SU-DHL-6 (cell line): Measurements from ENCODE around the gene NCOA1.
"Not testable (repeated sequence)": the region's sequence is repeated elsewhere in the genome, so short reads cannot be mapped to it uniquely, and the experiment has no call there.

ENCODE experiments used
- H2AFZ ChIP-seq: fragments of 200-600 bp; sonication (generic); 2 replicates; pipeline ENCODE4 v1.6.1; 2014; ENCODE audit warnings: low read depth, mild to moderate bottlenecking, moderate library complexity, mixed read lengths, antibody characterized with exemption, low read length; ENCODE audit not compliant: severe bottlenecking
- H3F3A ChIP-seq: fragments of 200-600 bp; shearing (Covaris generic); 2 replicates; pipeline ENCODE4 v1.6.0; 2016; ENCODE audit warnings: antibody characterized with exemption, mild to moderate bottlenecking; ENCODE audit not compliant: insufficient read depth
- H3K27ac ChIP-seq: fragments of 200-600 bp; sonication (generic); 2 replicates; pipeline ENCODE4 v1.5.1; 2016; ENCODE audit warnings: low read depth, mild to moderate bottlenecking, low read length, moderate library complexity, mixed read lengths
- H3K27me3 ChIP-seq: fragments of 200-600 bp; sonication (generic), shearing (Covaris generic); 2 replicates; pipeline ENCODE4 v1.6.0; 2014; ENCODE audit warnings: mild to moderate bottlenecking, low read length
- H3K36me3 ChIP-seq: fragments of 200-600 bp; sonication (generic); 2 replicates; pipeline ENCODE4 v1.6.1; 2014; ENCODE audit warnings: mild to moderate bottlenecking, low read length, mixed read lengths
- H3K4me2 ChIP-seq: fragments of 300-600, 200-600 bp; shearing (Covaris generic), sonication (generic); 2 replicates; pipeline ENCODE4 v1.6.0; 2014; ENCODE audit warnings: low read length, low read depth, mild to moderate bottlenecking; ENCODE audit not compliant: poor library complexity, severe bottlenecking
- H3K4me3 ChIP-seq: fragments of 200-600 bp; sonication (generic); 2 replicates; pipeline ENCODE4 v1.5.1; 2014; ENCODE audit warnings: antibody characterized with exemption, low read length, mild to moderate bottlenecking, mixed read lengths; ENCODE audit not compliant: insufficient read depth, poor library complexity, severe bottlenecking
- H3K79me2 ChIP-seq: fragments of 200-600 bp; sonication (generic); 2 replicates; pipeline ENCODE4 v1.6.1; 2014; ENCODE audit warnings: mild to moderate bottlenecking, low read length, moderate library complexity; ENCODE audit not compliant: insufficient read depth
- H3K9ac ChIP-seq: fragments of 200-600 bp; sonication (generic); 2 replicates; pipeline ENCODE4 v1.7.0; 2014; ENCODE audit warnings: mild to moderate bottlenecking, low read length
- H3K9me2 ChIP-seq: fragments of 200-600 bp; sonication (generic); replicated peaks from 2 replicates; pipeline ENCODE4 v1.6.1; 2014; ENCODE audit warnings: low read length; ENCODE audit not compliant: insufficient read depth
- H3K9me3 ChIP-seq: fragments of 200-600 bp; sonication (generic); 2 replicates; pipeline ENCODE4 v1.6.1; 2014; ENCODE audit warnings: low read length, mixed read lengths; ENCODE audit not compliant: insufficient read depth
- H4K20me1 ChIP-seq: fragments of 200-600 bp; sonication (generic); 2 replicates; pipeline ENCODE4 v1.6.1; 2014; ENCODE audit warnings: low read depth, mild to moderate bottlenecking, antibody characterized with exemption, low read length, moderate library complexity, mixed read lengths
- CTCF ChIP-seq: fragments of 200-600 bp; sonication (generic); IDR thresholded peaks from one replicate; pipeline ENCODE4 v1.5.1; 2017; ENCODE audit warnings: antibody characterized with exemption, mild to moderate bottlenecking, low read length, moderate library complexity; ENCODE audit not compliant: insufficient read depth, poor library complexity, severe bottlenecking
- EZH2phosphoT487 ChIP-seq: fragments of 200-600 bp; sonication (generic), shearing (Covaris generic); conservative IDR thresholded peaks from 2 replicates; pipeline ENCODE4 v1.6.1; 2018; ENCODE audit warnings: mild to moderate bottlenecking, antibody characterized with exemption, low read length, moderate library complexity, mixed read lengths

The NCOA1 gene

GRCh38 chr2:24566209-24566608 is 75.2 kb downstream of the NCOA1 start:
- H3F3A ChIP-seq = no peaks in the 10 kb centered on the region
- peaks cover 11% of the 10 kb centered on the region; the same call in 1 of the 2 replicates for H3K9me3 ChIP-seq
- H3K9me2 ChIP-seq = no peaks in the 10 kb centered on the region

GRCh38 chr2:24566630-24567029 is 75.6 kb downstream of the NCOA1 start:
- H3F3A ChIP-seq = no peaks in the 10 kb centered on the region
- no peaks in the 10 kb centered on the region for H3K79me2 ChIP-seq
- H3K4me3 ChIP-seq = no peak overlapping the region
- no peaks in the 10 kb centered on the region for H4K20me1 ChIP-seq
- no peaks in the 10 kb centered on the region for H3K36me3 ChIP-seq
- no peaks in the 10 kb centered on the region for H3K27me3 ChIP-seq
- no peak overlapping the region for H3K9ac ChIP-seq
- H3K27ac ChIP-seq = no peak overlapping the region
- H2AFZ ChIP-seq = no peak overlapping the region
- H3K4me2 ChIP-seq = no peak overlapping the region
- H3K9me3 ChIP-seq = peaks cover 11% of the 10 kb centered on the region; the same call in 1 of the 2 replicates
- H3K9me2 ChIP-seq = no peaks in the 10 kb centered on the region
- TF ChIP-seq EZH2phosphoT487 = no peak
- no peak for TF ChIP-seq CTCF

More at GRCh38 chr2:24566209-24566608, 75.2 kb downstream of the NCOA1 start:
- no peak overlapping the region for H3K4me3 ChIP-seq
- no peak overlapping the region for H3K9ac ChIP-seq
- H2AFZ ChIP-seq = no peak overlapping the region
- no peaks in the 10 kb centered on the region for H3K79me2 ChIP-seq
- H4K20me1 ChIP-seq = no peaks in the 10 kb centered on the region
- no peak overlapping the region for H3K4me2 ChIP-seq
- H3K36me3 ChIP-seq = no peaks in the 10 kb centered on the region
- TF ChIP-seq EZH2phosphoT487 (no peak), CTCF (no peak)
- no peak overlapping the region for H3K27ac ChIP-seq
- no peaks in the 10 kb centered on the region for H3K27me3 ChIP-seq

GRCh38 chr2:24568551-24568950 is 77.5 kb downstream of the NCOA1 start:
- Histone ChIP-seq H3K27me3 (no peaks in the 10 kb centered on the region), H4K20me1 (no peaks in the 10 kb centered on the region), H3K36me3 (no peaks in the 10 kb centered on the region), H3K9me3 (peaks cover 11% of the 10 kb centered on the region; the same call in 1 of the 2 replicates), H3K4me3 (no peak overlapping the region), H3K9me2 (no peaks in the 10 kb centered on the region), H3K79me2 (no peaks in the 10 kb centered on the region), H3F3A (no peaks in the 10 kb centered on the region), H3K27ac (no peak overlapping the region), H3K4me2 (no peak overlapping the region), H2AFZ (no peak overlapping the region), H3K9ac (no peak overlapping the region)
- TF ChIP-seq CTCF (no peak), EZH2phosphoT487 (no peak)

DNA sequence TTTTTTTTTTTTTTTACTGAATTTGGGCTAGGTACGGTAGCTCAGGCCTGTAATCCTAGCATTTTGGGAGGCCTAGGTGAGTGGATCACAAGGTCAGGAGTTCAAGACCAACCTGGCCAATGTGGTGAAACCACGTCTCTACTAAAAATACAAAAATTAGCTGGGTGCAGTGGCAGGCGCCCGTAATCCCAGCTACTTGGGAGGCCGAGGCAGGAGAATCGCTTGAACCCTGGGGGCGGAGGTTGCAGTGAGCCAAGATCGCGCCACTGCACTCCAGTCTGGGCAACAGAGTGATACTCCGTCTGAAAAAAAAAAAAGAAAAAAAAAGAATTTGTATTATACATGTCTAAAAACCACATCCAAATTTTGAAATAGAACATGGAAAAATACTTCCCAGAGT is 78.5 kb downstream of the NCOA1 start:
- H2AFZ ChIP-seq, H3K9ac ChIP-seq, H3K27me3 ChIP-seq, H3K27ac ChIP-seq, H4K20me1 ChIP-seq, H3K4me2 ChIP-seq, H3K36me3 ChIP-seq, H3F3A ChIP-seq, H3K4me3 ChIP-seq, H3K79me2 ChIP-seq, H3K9me2 ChIP-seq: not testable (repeated sequence)
- H3K9me3 ChIP-seq = peaks cover 11% of the 10 kb centered on the region; the same call in 1 of the 2 replicates
